ENCODE data around the gene GRK5.
A peak's percentile ranks its signal among the peaks of the same experiment; 100 is the strongest.
"Not testable (repeated sequence)": the region's sequence is repeated elsewhere in the genome, so short reads cannot be mapped to it uniquely, and the experiment has no call there.

GRK5 gene

GRCh38 chr10:119273413-119273812 lies 66.0 kb downstream of the GRK5 start:
- Histone ChIP-seq H3K36me3 (replicated peaks; ENCODE audit: insufficient read depth, low read length) (no peaks in the 10 kb centered on the region), H3K79me2 (ENCODE audit: low read length) (no peaks in the 10 kb centered on the region), H3K4me3 (ENCODE audit: low read length) (no peak overlapping the region), H3K4me1 (ENCODE audit: low read length) (peaks cover 30% of the 10 kb centered on the region), H3K27ac (ENCODE audit: low read length) (no peak overlapping the region), H3F3A (ENCODE audit: insufficient read depth, low read length) (no peaks in the 10 kb centered on the region), H4K20me1 (ENCODE audit: insufficient read depth, low read length) (no peaks in the 10 kb centered on the region), H3K27me3 (replicated peaks; ENCODE audit: insufficient read depth, low read length) (no peaks in the 10 kb centered on the region), H3K9ac (ENCODE audit: low read length) (no peak overlapping the region), H3K9me3 (replicated peaks; ENCODE audit: insufficient read depth, low read length) (no peaks in the 10 kb centered on the region), H3K9me2 (replicated peaks; ENCODE audit: insufficient read depth, low read length) (no peaks in the 10 kb centered on the region), H2AFZ (ENCODE audit: low read length) (no peak overlapping the region), H3K4me2 (ENCODE audit: low read depth, low read length) (no peak overlapping the region)
- DNase-seq, result no peak
- TF ChIP-seq EZH2 (optimal IDR thresholded peaks at IDR 0.05; ENCODE audit: low read depth, low read length) (no peak), CTCF (IDR thresholded peaks at IDR 0.05; ENCODE audit: low read length) (no peak), EZH2phosphoT487 (IDR thresholded peaks at IDR 0.05; ENCODE audit: low read length) (no peak)

GRCh38 chr10:119274519-119275045 lies 67.2 kb downstream of the GRK5 start:
- no peak overlapping the region for H3K27ac ChIP-seq (ENCODE audit: low read length)
- H3K9ac ChIP-seq (ENCODE audit: low read length), result no peak overlapping the region
- no peaks in the 10 kb centered on the region for H3K27me3 ChIP-seq (replicated peaks; ENCODE audit: insufficient read depth, low read length)
- H3K79me2 ChIP-seq (ENCODE audit: low read length), result no peaks in the 10 kb centered on the region
- peaks cover 30% of the 10 kb centered on the region for H3K4me1 ChIP-seq (ENCODE audit: low read length)
- H3K4me3 ChIP-seq (ENCODE audit: low read length), result no peak overlapping the region
- no peak overlapping the region for H2AFZ ChIP-seq (ENCODE audit: low read length)
- H3K4me2 ChIP-seq (ENCODE audit: low read depth, low read length), result no peak overlapping the region
- H3F3A ChIP-seq (ENCODE audit: insufficient read depth, low read length), result no peaks in the 10 kb centered on the region
- H3K9me3 ChIP-seq (replicated peaks; ENCODE audit: insufficient read depth, low read length), result no peaks in the 10 kb centered on the region
- TF ChIP-seq EZH2phosphoT487 (IDR thresholded peaks at IDR 0.05; ENCODE audit: low read length) (no peak), EZH2 (optimal IDR thresholded peaks at IDR 0.05; ENCODE audit: low read depth, low read length) (no peak), CTCF (IDR thresholded peaks at IDR 0.05; ENCODE audit: low read length) (no peak)
- no peaks in the 10 kb centered on the region for H3K36me3 ChIP-seq (replicated peaks; ENCODE audit: insufficient read depth, low read length)
- no peaks in the 10 kb centered on the region for H4K20me1 ChIP-seq (ENCODE audit: insufficient read depth, low read length)
- no peaks in the 10 kb centered on the region for H3K9me2 ChIP-seq (replicated peaks; ENCODE audit: insufficient read depth, low read length)
- DNase-seq, result peak; percentile 31

GRCh38 chr10:119275085-119275484 lies 67.7 kb downstream of the GRK5 start:
- H4K20me1 ChIP-seq (ENCODE audit: insufficient read depth, low read length), result no peaks in the 10 kb centered on the region
- H3K27me3 ChIP-seq (replicated peaks; ENCODE audit: insufficient read depth, low read length), result no peaks in the 10 kb centered on the region
- H3K4me1 ChIP-seq (ENCODE audit: low read length), result peaks cover 30% of the 10 kb centered on the region
- H2AFZ ChIP-seq (ENCODE audit: low read length), result no peak overlapping the region
- H3F3A ChIP-seq (ENCODE audit: insufficient read depth, low read length), result no peaks in the 10 kb centered on the region
- TF ChIP-seq EZH2 (optimal IDR thresholded peaks at IDR 0.05; ENCODE audit: low read depth, low read length), result no peak
- no peak for TF ChIP-seq EZH2phosphoT487 (IDR thresholded peaks at IDR 0.05; ENCODE audit: low read length)
- TF ChIP-seq CTCF (IDR thresholded peaks at IDR 0.05; ENCODE audit: low read length), result no peak
- H3K27ac ChIP-seq (ENCODE audit: low read length), result no peak overlapping the region
- no peak overlapping the region for H3K4me3 ChIP-seq (ENCODE audit: low read length)
- no peaks in the 10 kb centered on the region for H3K36me3 ChIP-seq (replicated peaks; ENCODE audit: insufficient read depth, low read length)
- H3K79me2 ChIP-seq (ENCODE audit: low read length), result no peaks in the 10 kb centered on the region
- H3K9ac ChIP-seq (ENCODE audit: low read length), result no peak overlapping the region
- no peaks in the 10 kb centered on the region for H3K9me3 ChIP-seq (replicated peaks; ENCODE audit: insufficient read depth, low read length)
- DNase-seq, result no peak
- H3K9me2 ChIP-seq (replicated peaks; ENCODE audit: insufficient read depth, low read length), result no peaks in the 10 kb centered on the region
- H3K4me2 ChIP-seq (ENCODE audit: low read depth, low read length), result no peak overlapping the region

- H3K4me3 ChIP-seq (ENCODE audit: low read length); H4K20me1 ChIP-seq (ENCODE audit: insufficient read depth, low read length); H3K27me3 ChIP-seq (replicated peaks; ENCODE audit: insufficient read depth, low read length); H3K9me2 ChIP-seq (replicated peaks; ENCODE audit: insufficient read depth, low read length); H3K4me2 ChIP-seq (ENCODE audit: low read depth, low read length); H3K36me3 ChIP-seq (replicated peaks; ENCODE audit: insufficient read depth, low read length); DNase-seq; H3K9ac ChIP-seq (ENCODE audit: low read length); H3K79me2 ChIP-seq (ENCODE audit: low read length); H3K9me3 ChIP-seq (replicated peaks; ENCODE audit: insufficient read depth, low read length); H3F3A ChIP-seq (ENCODE audit: insufficient read depth, low read length); H3K27ac ChIP-seq (ENCODE audit: low read length); H2AFZ ChIP-seq (ENCODE audit: low read length): not testable (repeated sequence)
- peaks cover 23% of the 10 kb centered on the region for H3K4me1 ChIP-seq (ENCODE audit: low read length)
Observed at GRCh38 chr10:119276194-119276593, 68.8 kb downstream of the GRK5 start.

Data from MM.1S (cell line).